ENCODE measurements around the gene TMEM134. TPM values are rescaled to one million over a fixed set of nuclear protein-coding genes. Genes with fewer than 3 reads are reported as not detected.

Gene TMEM134
- total RNA-seq, 4 donors from 2014 or later = 109 to 205 (median 145) TPM

- Histone ChIP-seq H3K4me1 (peaks cover 42 to 87% (median 49%) of the 10 kb centered on the region in 3 donors), H3K27me3 (no peaks in the 10 kb centered on the region), H3K27ac (peak overlapping the region; percentile 40 to 84 (median 64)), H3K4me3 (peak overlapping the region in 3 of 4 donors; percentile 39 to 58 (median 41)), H3K36me3 (peaks cover 48 to 98% (median 61%) of the 10 kb centered on the region in 3 donors), H3K9me3 (no peaks in the 10 kb centered on the region)
- intact Hi-C loops (cut with DNase I) = no loop called here
- TF ChIP-seq POLR2A (IDR thresholded peaks at IDR 0.05) = no peak
- TF ChIP-seq, protein P1, sequence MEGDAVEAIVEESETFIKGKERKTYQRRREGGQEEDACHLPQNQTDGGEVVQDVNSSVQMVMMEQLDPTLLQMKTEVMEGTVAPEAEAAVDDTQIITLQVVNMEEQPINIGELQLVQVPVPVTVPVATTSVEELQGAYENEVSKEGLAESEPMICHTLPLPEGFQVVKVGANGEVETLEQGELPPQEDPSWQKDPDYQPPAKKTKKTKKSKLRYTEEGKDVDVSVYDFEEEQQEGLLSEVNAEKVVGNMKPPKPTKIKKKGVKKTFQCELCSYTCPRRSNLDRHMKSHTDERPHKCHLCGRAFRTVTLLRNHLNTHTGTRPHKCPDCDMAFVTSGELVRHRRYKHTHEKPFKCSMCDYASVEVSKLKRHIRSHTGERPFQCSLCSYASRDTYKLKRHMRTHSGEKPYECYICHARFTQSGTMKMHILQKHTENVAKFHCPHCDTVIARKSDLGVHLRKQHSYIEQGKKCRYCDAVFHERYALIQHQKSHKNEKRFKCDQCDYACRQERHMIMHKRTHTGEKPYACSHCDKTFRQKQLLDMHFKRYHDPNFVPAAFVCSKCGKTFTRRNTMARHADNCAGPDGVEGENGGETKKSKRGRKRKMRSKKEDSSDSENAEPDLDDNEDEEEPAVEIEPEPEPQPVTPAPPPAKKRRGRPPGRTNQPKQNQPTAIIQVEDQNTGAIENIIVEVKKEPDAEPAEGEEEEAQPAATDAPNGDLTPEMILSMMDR (IDR thresholded peaks at IDR 0.05) = no peak
- WGBS, 2 donors = 41 to 42% methylated on average over 6 of the region's 6 CpGs
- no peak for DNase-seq
Observed at GRCh38 chr11:67436459-67437081, 32.5 kb downstream of the TMEM134 start.

GRCh38 chr11:67435727-67436458, 33.2 kb downstream of the TMEM134 start:
- intact Hi-C loops (cut with DNase I) = no loop called here
- DNase-seq = no peak
- peaks cover 38 to 87% (median 45%) of the 10 kb centered on the region in 3 donors for H3K4me1 ChIP-seq
- no peaks in the 10 kb centered on the region for H3K27me3 ChIP-seq
- no peak for TF ChIP-seq POLR2A (IDR thresholded peaks at IDR 0.05)
- TF ChIP-seq, protein P1 (IDR thresholded peaks at IDR 0.05) = no peak
- H3K36me3 ChIP-seq = peaks cover 45 to 98% (median 57%) of the 10 kb centered on the region in 3 donors
- peak overlapping the region; percentile 40 to 84 (median 75) for H3K27ac ChIP-seq
- H3K4me3 ChIP-seq = peak overlapping the region in 3 of 4 donors; percentile 39 to 58 (median 41)
- 68 to 96% methylated on average over 5 to 15 of the region's 38 CpGs for WGBS, 2 donors
- H3K9me3 ChIP-seq = no peaks in the 10 kb centered on the region

DNA sequence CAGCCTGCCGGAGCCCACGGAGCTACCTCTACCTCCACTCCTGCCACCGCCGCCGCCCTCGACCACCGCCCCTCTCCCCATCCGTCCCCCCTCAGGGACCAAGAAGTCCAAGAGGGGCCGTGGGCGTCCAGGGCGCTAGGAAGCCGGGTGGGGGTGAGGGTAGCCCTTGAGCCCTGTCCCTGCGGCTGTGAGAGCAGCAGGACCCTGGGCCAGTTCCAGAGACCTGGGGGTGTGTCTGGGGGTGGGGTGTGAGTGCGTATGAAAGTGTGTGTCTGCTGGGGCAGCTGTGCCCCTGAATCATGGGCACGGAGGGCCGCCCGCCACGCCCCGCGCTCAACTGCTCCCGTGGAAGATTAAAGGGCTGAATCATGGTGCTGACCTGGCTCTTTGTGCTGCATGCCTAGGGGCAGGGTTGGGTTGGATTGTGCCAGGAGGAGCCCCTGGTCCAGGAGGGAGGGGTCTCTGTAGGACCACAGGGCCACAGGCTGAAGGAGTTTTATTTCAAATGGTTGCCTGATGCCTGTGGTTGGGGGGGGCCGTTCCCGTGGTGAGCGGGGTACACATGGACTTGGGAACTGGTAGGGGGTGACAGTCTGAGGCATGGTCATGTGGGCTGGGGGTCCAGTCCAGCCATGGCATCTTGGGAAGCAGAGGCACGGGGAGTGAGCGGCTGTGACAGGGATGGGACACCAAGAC, 33.9 kb downstream of the TMEM134 start:
- no peak for DNase-seq
- H3K4me3 ChIP-seq = peak overlapping the region in 2 of 4 donors; percentile 41 to 58
- no peaks in the 10 kb centered on the region for H3K9me3 ChIP-seq
- 67 to 71% methylated on average over 4 to 8 of the region's 26 CpGs for WGBS, 2 donors
- peak overlapping the region; percentile 40 to 84 (median 75) for H3K27ac ChIP-seq
- intact Hi-C loops (cut with DNase I) = no loop called here
- peaks cover 44 to 98% (median 51%) of the 10 kb centered on the region in 3 donors for H3K36me3 ChIP-seq
- H3K4me1 ChIP-seq = peaks cover 33 to 85% (median 41%) of the 10 kb centered on the region in 3 donors
- no peaks in the 10 kb centered on the region for H3K27me3 ChIP-seq
- TF ChIP-seq POLR2A (IDR thresholded peaks at IDR 0.05) = no peak
- TF ChIP-seq, protein P1 (IDR thresholded peaks at IDR 0.05) = no peak

GRCh38 chr11:67434395-67434881, 34.6 kb downstream of the TMEM134 start:
- intact Hi-C loops (cut with DNase I) = no loop called here
- WGBS, 2 donors = 67 to 82% methylated on average over 9 to 10 of the region's 23 CpGs
- Histone ChIP-seq H3K9me3 (no peaks in the 10 kb centered on the region), H3K27ac (peak overlapping the region in 3 of 4 donors; percentile 40 to 79 (median 71)), H3K36me3 (peaks cover 44 to 97% (median 51%) of the 10 kb centered on the region in 3 donors), H3K4me1 (peaks cover 33 to 85% (median 39%) of the 10 kb centered on the region in 3 donors), H3K27me3 (no peaks in the 10 kb centered on the region), H3K4me3 (no peak overlapping the region)
- no peak for DNase-seq
- TF ChIP-seq POLR2A (IDR thresholded peaks at IDR 0.05) = no peak
- TF ChIP-seq, protein P1 (IDR thresholded peaks at IDR 0.05) = no peak

Data from esophagus squamous epithelium (tissue), 5 donors.